Left hindlimb (tissue), 1 donor: ENCODE data around the gene EXOG.

ENCODE experiments used
- DNase-seq: peaks from one replicate; pipeline ENCODE4 v3.0.0-alpha.2; 2018

Gene EXOG

GRCh38 chr3:38549082-38549481 is 52.9 kb downstream of the EXOG start:
- DNase-seq = no peak

DNA sequence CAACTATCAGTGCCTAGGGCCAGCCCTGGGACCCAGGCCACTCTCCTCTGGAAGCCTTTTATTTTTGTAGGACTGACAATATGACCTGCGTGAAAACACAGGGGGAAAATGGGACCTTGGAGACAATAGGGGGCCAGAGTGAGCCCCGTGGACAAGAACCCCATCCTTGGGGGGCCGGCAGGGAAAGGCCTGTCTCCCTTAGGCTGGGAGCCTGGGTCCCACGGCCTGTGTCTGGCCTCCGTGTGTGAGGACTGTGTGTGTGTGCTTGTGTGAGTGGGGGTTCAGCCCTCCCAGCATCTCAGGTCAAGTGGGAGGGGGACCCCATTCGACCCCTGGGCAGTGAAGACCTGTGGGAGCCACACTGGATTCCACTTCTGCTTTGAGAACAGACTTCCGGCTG is 53.3 kb downstream of the EXOG start:
- no peak for DNase-seq

- no peak for DNase-seq
Observed at GRCh38 chr3:38549957-38550840, 54.1 kb downstream of the EXOG start.

DNA sequence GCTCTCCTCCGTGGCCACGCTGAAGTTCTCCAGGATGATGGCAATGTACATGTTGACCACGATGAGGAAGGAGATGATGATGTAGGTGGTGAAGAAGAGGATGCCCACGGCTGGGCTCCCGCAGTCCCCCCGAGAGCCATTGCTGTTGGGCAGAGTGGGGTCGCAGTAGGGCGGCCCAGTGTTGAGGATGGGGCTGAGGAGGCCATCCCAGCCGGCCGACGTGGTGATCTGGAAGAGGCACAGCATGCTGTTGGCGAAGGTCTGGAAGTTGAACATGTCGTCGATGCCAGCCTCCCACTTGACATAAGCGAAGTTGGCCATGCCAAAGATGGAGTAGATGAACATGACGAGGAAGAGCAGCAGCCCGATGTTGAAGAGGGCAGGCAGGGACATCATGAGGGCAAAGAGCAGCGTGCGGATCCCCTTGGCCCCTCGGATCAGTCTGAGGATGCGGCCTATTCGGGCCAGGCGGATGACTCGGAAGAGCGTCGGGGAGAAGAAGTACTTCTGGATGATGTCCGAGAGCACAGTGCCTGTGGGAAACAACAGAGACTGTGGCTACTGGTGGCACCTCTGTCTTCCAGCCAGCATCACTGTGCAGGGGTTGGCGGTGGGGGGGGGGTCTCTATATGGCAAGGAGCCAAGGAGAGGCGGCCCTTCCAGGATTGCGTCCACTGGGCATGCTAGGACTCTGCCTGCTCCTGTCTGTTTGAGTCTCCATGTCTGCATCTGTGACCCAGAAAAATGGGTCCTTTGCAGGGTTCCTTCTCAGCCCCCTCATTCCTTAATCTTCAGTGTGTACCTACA is 55.1 kb downstream of the EXOG start:
- DNase-seq = no peak

- DNase-seq = no peak
Observed at GRCh38 chr3:38552364-38552763, 56.2 kb downstream of the EXOG start.

- no peak for DNase-seq
Observed at GRCh38 chr3:38553071-38553470, 56.9 kb downstream of the EXOG start.

- DNase-seq = no peak
Observed at GRCh38 chr3:38554127-38554827, 58.1 kb downstream of the EXOG start.

- no peak for DNase-seq
Observed at GRCh38 chr3:38555149-38555840, 59.2 kb downstream of the EXOG start.

GRCh38 chr3:38555926-38556325 is 59.8 kb downstream of the EXOG start:
- DNase-seq = no peak

DNA sequence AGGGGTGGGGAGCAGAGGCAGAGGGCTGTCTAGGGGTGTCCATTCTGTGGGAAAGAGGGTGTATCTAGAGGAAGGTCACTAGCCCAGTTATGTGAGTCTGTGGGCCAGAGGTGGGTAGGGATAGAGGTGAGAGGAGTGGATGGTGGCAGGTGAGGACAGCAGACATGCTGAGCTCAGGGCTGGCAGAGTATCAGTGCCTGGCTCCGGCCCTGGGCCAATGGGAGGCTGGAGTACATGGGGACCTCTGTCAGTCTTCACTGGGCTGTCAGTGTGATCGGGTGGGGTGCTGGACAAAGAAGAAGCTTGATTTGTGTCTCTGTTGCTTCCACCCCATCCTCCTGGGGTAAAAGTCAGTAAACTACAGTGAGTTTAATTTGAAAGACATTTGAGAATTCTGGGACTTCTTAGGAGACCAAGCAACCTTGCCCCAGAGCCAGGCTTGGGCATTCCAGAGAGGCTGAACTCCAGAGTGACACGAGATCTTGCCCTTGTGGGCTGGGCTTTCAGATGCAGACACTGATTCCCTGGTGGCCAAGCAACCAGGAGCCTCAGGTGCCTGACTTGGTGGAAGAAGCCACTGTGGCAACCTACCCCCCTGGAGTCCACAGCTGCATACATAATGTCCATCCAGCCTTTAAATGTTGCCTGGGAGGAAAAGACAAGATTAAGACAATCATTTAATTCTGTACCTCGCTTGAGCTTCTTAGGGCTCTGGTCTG is 60.7 kb downstream of the EXOG start:
- DNase-seq = no peak

DNA sequence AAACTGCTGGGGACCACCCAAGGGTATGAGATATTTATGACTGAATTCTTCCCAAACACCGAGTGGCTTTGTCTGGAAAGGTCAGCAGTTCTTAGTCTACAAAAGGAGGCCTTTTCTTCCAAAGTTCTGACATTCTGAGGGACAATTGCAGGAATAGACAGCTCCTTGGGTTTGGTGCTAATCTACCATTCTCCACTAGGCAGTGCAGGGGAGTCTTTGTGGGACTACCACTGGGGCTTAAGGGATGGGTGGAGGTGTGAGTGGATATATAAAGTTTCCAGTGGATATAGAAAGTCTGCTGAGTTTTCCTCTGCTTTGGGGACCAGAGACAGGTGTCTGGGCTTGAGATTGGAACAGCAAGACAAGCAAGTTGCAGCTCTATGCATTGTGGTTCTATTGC is 62.7 kb downstream of the EXOG start:
- DNase-seq = no peak

GRCh38 chr3:38560284-38560683 is 64.1 kb downstream of the EXOG start:
- no peak for DNase-seq

GRCh38 chr3:38560996-38561717 is 65.0 kb downstream of the EXOG start:
- DNase-seq = no peak

DNA sequence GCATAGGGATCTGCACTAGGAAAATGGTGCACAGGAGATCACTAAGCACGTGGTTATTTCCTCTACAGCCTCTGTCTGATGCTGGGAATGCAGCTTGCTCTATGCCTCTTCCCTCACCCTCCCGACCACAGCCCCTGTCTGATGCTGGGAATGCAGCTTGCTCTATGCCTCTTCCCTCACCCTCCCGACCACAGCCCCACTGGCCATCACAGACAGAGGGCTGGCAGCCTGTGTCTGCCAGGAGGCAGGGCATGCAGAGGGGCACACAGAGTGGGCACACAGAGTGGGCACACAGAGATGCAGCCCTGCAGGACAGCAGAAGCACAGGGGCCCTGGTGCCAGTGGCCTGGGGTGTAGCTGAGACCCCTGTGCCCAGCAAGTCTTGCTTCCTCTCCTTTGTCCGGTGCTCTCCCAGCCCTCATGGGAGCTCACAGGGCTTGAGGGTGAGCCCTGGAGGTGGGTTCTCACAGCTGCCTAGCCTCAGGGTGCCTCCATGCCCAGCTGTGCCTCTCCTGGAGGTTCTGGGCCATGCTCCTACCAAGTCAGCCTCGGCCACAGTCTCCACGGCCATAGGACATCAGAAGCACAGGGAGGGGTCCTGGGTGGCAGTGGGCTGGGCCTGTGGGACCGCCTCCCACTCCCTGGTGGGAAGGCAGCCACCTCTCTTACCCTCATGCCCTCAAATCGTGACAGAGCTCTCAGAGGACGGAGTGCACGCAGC is 65.8 kb downstream of the EXOG start:
- no peak for DNase-seq

DNA sequence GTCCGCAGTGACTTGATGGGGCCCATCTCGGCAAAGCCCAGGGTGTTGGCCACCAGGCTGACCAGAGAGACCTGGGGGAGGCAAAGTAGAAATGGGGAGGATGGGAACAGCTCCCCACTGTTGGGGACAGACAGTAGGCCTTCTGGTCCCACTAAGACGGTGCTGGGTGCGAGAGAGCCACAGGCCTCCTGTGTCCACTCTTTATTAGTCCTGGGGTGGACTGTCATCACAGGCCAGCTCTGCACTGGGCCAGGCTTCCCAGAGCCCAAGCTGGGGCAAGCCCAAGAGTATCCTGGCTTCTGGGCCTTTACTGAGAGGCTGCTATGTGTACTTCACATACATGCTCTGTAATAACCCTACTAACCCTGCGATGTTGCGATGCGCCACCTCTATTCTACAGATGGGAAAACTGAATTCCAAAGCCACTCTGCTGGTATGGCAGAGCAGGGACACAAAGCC is 66.4 kb downstream of the EXOG start:
- no peak for DNase-seq

- DNase-seq = no peak
Observed at GRCh38 chr3:38563070-38563885, 67.1 kb downstream of the EXOG start.

- no peak for DNase-seq
Observed at GRCh38 chr3:38563886-38564270, 67.7 kb downstream of the EXOG start.

DNA sequence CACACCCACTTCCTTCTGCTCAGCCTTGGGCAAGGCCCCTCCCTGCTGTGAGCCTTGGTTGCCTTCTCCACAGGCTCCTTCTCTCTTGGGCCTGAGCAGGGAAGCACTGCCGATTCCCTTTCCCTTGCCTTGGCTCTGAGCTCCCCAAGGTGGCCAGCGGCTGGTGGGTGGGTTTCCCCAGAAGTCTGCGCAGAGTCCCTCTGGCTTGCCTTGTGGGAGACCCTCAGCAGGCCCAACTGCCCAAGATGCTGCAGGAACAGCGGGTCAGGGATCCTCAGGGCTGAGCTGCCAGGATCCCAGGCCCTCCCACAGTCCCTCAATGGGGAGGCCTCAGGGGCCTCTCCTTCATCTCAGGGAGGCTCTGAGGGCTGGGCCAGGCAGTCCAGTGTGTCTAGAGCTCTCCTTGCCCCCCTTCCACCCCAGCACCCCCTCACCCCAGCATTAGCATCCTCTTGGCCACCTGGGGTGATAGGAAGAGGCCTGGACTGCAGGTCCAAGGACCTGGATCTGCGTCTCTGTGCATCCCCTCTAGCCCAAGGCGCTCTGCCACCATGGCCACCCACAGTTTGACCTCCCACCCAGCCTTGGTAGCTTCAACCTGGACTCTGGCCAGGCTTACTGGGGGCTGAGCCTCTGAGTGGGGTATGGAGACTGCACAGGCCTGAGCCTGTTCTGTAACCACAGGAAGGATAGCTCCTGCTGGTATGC is 68.6 kb downstream of the EXOG start:
- no peak for DNase-seq
